Ishikawa (cell line): ENCODE measurements around the gene PARD3.

ENCODE experiments used
- CEBPB ChIP-seq: IDR thresholded peaks from 2 replicates; pipeline ENCODE4 v1.6.1; 2012
- CREB1 ChIP-seq: IDR thresholded peaks from 2 replicates; pipeline ENCODE4 v1.6.1; 2012; ENCODE audit warnings: low read depth
- EGR1 ChIP-seq: IDR thresholded peaks from 2 replicates; pipeline ENCODE4 v1.6.1; 2012
- EP300 ChIP-seq: IDR thresholded peaks from 2 replicates; pipeline ENCODE4 v1.6.1; 2012; ENCODE audit warnings: borderline replicate concordance
- FOXM1 ChIP-seq: IDR thresholded peaks from 2 replicates; pipeline ENCODE4 v1.6.1; 2012; ENCODE audit warnings: low read depth, borderline replicate concordance
- MAX ChIP-seq: IDR thresholded peaks from 2 replicates; pipeline ENCODE4 v1.6.1; 2012
- NFIC ChIP-seq: IDR thresholded peaks from 2 replicates; pipeline ENCODE4 v1.6.1; 2012
- RAD21 ChIP-seq: IDR thresholded peaks from 2 replicates; pipeline ENCODE4 v1.6.1; 2012; ENCODE audit warnings: low read depth
- TAF1 ChIP-seq: IDR thresholded peaks from 2 replicates; pipeline ENCODE4 v1.6.1; 2012; ENCODE audit warnings: low read depth, mild to moderate bottlenecking
- TCF12 ChIP-seq: IDR thresholded peaks from 2 replicates; pipeline ENCODE4 v1.6.1; 2012; ENCODE audit warnings: low read depth
- TEAD4 ChIP-seq: IDR thresholded peaks from 2 replicates; pipeline ENCODE4 v1.6.1; 2012
- USF1 ChIP-seq: IDR thresholded peaks from 2 replicates; pipeline ENCODE4 v1.6.1; 2012
- YY1 ChIP-seq: IDR thresholded peaks from 2 replicates; pipeline ENCODE4 v1.6.1; 2012; ENCODE audit warnings: low read depth
- ZBTB7A ChIP-seq: IDR thresholded peaks from 2 replicates; pipeline ENCODE4 v1.6.1; 2012; ENCODE audit warnings: low read depth
- TF ChIP-seq, protein P1 (sequence below): IDR thresholded peaks from 2 replicates; pipeline ENCODE4 v1.6.1; 2012; ENCODE audit warnings: low read depth, mild to moderate bottlenecking

PARD3 gene

GRCh38 chr10:34420273-34420672 is 394.8 kb downstream of the PARD3 start:
- no peak for TF ChIP-seq EGR1
- TF ChIP-seq, protein P1, sequence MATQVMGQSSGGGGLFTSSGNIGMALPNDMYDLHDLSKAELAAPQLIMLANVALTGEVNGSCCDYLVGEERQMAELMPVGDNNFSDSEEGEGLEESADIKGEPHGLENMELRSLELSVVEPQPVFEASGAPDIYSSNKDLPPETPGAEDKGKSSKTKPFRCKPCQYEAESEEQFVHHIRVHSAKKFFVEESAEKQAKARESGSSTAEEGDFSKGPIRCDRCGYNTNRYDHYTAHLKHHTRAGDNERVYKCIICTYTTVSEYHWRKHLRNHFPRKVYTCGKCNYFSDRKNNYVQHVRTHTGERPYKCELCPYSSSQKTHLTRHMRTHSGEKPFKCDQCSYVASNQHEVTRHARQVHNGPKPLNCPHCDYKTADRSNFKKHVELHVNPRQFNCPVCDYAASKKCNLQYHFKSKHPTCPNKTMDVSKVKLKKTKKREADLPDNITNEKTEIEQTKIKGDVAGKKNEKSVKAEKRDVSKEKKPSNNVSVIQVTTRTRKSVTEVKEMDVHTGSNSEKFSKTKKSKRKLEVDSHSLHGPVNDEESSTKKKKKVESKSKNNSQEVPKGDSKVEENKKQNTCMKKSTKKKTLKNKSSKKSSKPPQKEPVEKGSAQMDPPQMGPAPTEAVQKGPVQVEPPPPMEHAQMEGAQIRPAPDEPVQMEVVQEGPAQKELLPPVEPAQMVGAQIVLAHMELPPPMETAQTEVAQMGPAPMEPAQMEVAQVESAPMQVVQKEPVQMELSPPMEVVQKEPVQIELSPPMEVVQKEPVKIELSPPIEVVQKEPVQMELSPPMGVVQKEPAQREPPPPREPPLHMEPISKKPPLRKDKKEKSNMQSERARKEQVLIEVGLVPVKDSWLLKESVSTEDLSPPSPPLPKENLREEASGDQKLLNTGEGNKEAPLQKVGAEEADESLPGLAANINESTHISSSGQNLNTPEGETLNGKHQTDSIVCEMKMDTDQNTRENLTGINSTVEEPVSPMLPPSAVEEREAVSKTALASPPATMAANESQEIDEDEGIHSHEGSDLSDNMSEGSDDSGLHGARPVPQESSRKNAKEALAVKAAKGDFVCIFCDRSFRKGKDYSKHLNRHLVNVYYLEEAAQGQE: no peak
- no peak for TF ChIP-seq RAD21
- no peak for TF ChIP-seq CREB1
- no peak for TF ChIP-seq EP300
- no peak for TF ChIP-seq TEAD4
- no peak for TF ChIP-seq USF1

GRCh38 chr10:34415039-34415438 is 400.1 kb downstream of the PARD3 start:
- TF ChIP-seq, protein P1: no peak
- TF ChIP-seq EP300 (no peak), MAX (no peak), RAD21 (no peak), YY1 (no peak), TEAD4 (no peak), TCF12 (no peak), CEBPB (no peak), EGR1 (no peak), TAF1 (no peak), NFIC (no peak), CREB1 (no peak), FOXM1 (no peak), USF1 (no peak), ZBTB7A (no peak)

- TF ChIP-seq ZBTB7A (no peak), FOXM1 (no peak), YY1 (no peak), CEBPB (no peak), CREB1 (no peak), MAX (no peak), TEAD4 (no peak), USF1 (no peak), RAD21 (no peak), NFIC (no peak), EP300 (no peak)
Observed at GRCh38 chr10:34413756-34414587, 401.1 kb downstream of the PARD3 start.

DNA sequence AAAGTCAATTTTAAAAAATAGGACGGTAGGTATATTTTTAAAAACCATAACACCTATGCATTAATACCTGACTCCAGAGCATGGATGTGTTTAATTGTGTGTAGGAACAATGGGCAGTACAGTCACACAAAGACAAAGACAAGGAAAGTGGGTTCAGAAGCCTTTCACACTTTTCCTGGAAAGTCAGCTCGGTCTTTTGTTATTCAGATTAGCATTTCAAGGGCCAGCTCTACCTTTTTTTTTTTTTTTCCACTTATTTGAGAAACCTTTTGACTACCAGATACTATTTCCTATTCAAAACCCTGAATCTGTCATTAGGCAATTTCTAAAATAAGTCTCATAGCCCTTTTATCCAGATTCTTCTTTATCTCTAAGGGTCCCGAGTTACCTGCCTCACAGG is 401.9 kb downstream of the PARD3 start:
- no peak for TF ChIP-seq USF1
- TF ChIP-seq, protein P1: no peak
- no peak for TF ChIP-seq TEAD4
- TF ChIP-seq FOXM1: no peak
- TF ChIP-seq TCF12: no peak
- TF ChIP-seq RAD21: no peak
- no peak for TF ChIP-seq ZBTB7A
